IMR-90 (cell line): Measurements from ENCODE around the gene VPS37B. TPM values are rescaled to one million over a fixed set of nuclear protein-coding genes. Genes with fewer than 3 reads are reported as not detected.

Source experiments
- ATAC-seq: fragments of 200-7000 bp; cut with Tn5 transposase; 2 replicates; pipeline ENCODE4 v1.9.1; 2020; ENCODE audit warnings: low read depth, mild to moderate bottlenecking, moderate library complexity
- BruUV-seq: library from RNA; stranded (reverse); fragments of 400-500 nt; replicated peaks from 2 replicates; lab custom pipeline; 2021; lab: Mats Ljungman, UMichigan
- CTCF ChIA-PET: fragments of 300-600 bp; formaldehyde crosslinking; extraction: SDS; loops from one replicate; lab custom pipeline; 2021; ENCODE audit warnings: antibody characterized with exemption; lab: Yijun Ruan, JAX
- POLR2A ChIA-PET: fragments of 300-600 bp; sonication (Branson Sonifier 250); formaldehyde crosslinking; loops from one replicate; lab custom pipeline; 2022; ENCODE audit warnings: antibody characterized with exemption; ENCODE audit not compliant: unreplicated experiment; lab: Charles Lee
- DNase-seq: peaks from one replicate; pipeline ENCODE4 v3.0.0; 2013
- H2AFZ ChIP-seq: replicated peaks from 2 replicates; pipeline ENCODE3; 2013; ENCODE audit warnings: low read length, mild to moderate bottlenecking; ENCODE audit not compliant: poor library complexity
- H2AK5ac ChIP-seq: 2 replicates; pipeline ENCODE4 v1.6.1; 2013; ENCODE audit warnings: low read depth, low read length, inconsistent platforms
- H2AK9ac ChIP-seq: replicated peaks from 2 replicates; pipeline ENCODE3; 2013; ENCODE audit warnings: mild to moderate bottlenecking, low read depth, low read length, moderate library complexity; ENCODE audit not compliant: poor library complexity
- H2BK120ac ChIP-seq: 2 replicates; pipeline ENCODE4 v1.6.1; 2013; ENCODE audit warnings: low read depth, low read length, inconsistent platforms
- H2BK15ac ChIP-seq: 3 replicates; pipeline ENCODE4 v1.6.1; 2013; ENCODE audit warnings: low read depth, low read length, inconsistent platforms
- H2BK20ac ChIP-seq: 2 replicates; pipeline ENCODE4 v1.6.1; 2013; ENCODE audit warnings: low read depth, mild to moderate bottlenecking, inconsistent platforms, low read length, moderate library complexity
- H2BK5ac ChIP-seq: 2 replicates; pipeline ENCODE4 v1.6.1; 2013; ENCODE audit warnings: mild to moderate bottlenecking, low read depth, low read length, inconsistent platforms; ENCODE audit not compliant: poor library complexity, severe bottlenecking
- H3K14ac ChIP-seq: replicated peaks from 2 replicates; pipeline ENCODE4 v1.6.1; 2013; ENCODE audit warnings: low read depth, low read length, inconsistent platforms
- H3K18ac ChIP-seq: 2 replicates; pipeline ENCODE4 v1.6.1; 2013; ENCODE audit warnings: low read depth, low read length, control low read depth
- H3K23ac ChIP-seq: 2 replicates; pipeline ENCODE4 v1.6.1; 2013; ENCODE audit warnings: low read depth, low read length, inconsistent platforms
- H3K27ac ChIP-seq: 2 replicates; pipeline ENCODE4 v1.5.1; 2013; ENCODE audit warnings: mild to moderate bottlenecking, control low read depth, low read length; ENCODE audit not compliant: insufficient read depth
- H3K27me3 ChIP-seq: 2 replicates; pipeline ENCODE4 v1.6.1; 2013; ENCODE audit warnings: low read length; ENCODE audit not compliant: control insufficient read depth, insufficient read depth
- H3K36me3 ChIP-seq: 2 replicates; pipeline ENCODE4 v1.6.1; 2013; ENCODE audit warnings: low read length, mixed read lengths; ENCODE audit not compliant: control insufficient read depth, insufficient read depth
- H3K4ac ChIP-seq: 2 replicates; pipeline ENCODE4 v1.6.1; 2013; ENCODE audit warnings: low read depth, low read length, inconsistent platforms
- H3K4me1 ChIP-seq: 2 replicates; pipeline ENCODE4 v1.6.1; 2013; ENCODE audit warnings: low read length, mixed read lengths; ENCODE audit not compliant: control insufficient read depth, insufficient read depth
- H3K4me2 ChIP-seq: 2 replicates; pipeline ENCODE4 v1.6.1; 2013; ENCODE audit warnings: low read depth, mild to moderate bottlenecking, control low read depth, low read length, moderate library complexity
- H3K4me3 ChIP-seq: 2 replicates; pipeline ENCODE4 v1.5.1; 2013; ENCODE audit warnings: low read depth, mild to moderate bottlenecking, control low read depth, low read length, moderate library complexity; ENCODE audit not compliant: insufficient read depth
- H3K56ac ChIP-seq: 2 replicates; pipeline ENCODE4 v1.6.1; 2013; ENCODE audit warnings: low read length, inconsistent platforms; ENCODE audit not compliant: insufficient read depth; ENCODE audit errors: extremely low read depth
- H3K79me1 ChIP-seq, 2 experiments: 2 replicates each; pipeline ENCODE4 v1.6.1; 2013; ENCODE audit warnings: low read length in 2 of 2, inconsistent platforms in 1 of 2, low read depth in 1 of 2
- H3K9ac ChIP-seq: 2 replicates; pipeline ENCODE4 v1.6.1; 2013; ENCODE audit warnings: low read depth, low read length, control low read depth
- H3K9me1 ChIP-seq: 2 replicates; pipeline ENCODE4 v1.6.1; 2013; ENCODE audit warnings: low read length, inconsistent platforms; ENCODE audit not compliant: insufficient read depth
- H3K9me3 ChIP-seq: 2 replicates; pipeline ENCODE4 v1.6.1; 2013; ENCODE audit warnings: low read length; ENCODE audit not compliant: control insufficient read depth, insufficient read depth
- H4K20me1 ChIP-seq: 2 replicates; pipeline ENCODE4 v1.6.1; 2013; ENCODE audit warnings: low read length, inconsistent platforms; ENCODE audit not compliant: insufficient read depth
- H4K5ac ChIP-seq: 2 replicates; pipeline ENCODE4 v1.6.1; 2013; ENCODE audit warnings: mild to moderate bottlenecking, low read depth, low read length, control low read depth
- H4K8ac ChIP-seq, 2 experiments: 2 replicates each; pipeline ENCODE4 v1.6.1; 2013; ENCODE audit warnings: low read depth in 2 of 2, low read length in 2 of 2, control low read depth in 1 of 2, inconsistent platforms in 1 of 2
- H4K91ac ChIP-seq: 2 replicates; pipeline ENCODE4 v1.6.1; 2013; ENCODE audit warnings: low read depth, low read length, inconsistent platforms; ENCODE audit not compliant: insufficient read depth
- BHLHE40 ChIP-seq: fragments of 150-350 bp; IDR thresholded peaks from 2 replicates; pipeline ENCODE4 v1.6.1; 2016; ENCODE audit warnings: mild to moderate bottlenecking, low read depth, low read length
- CEBPB ChIP-seq: IDR thresholded peaks from 2 replicates; pipeline ENCODE4 v1.6.1; 2012; ENCODE audit warnings: low read depth, low read length, improper control_type of control experiment
- CHD1 ChIP-seq: IDR thresholded peaks from 2 replicates; pipeline ENCODE4 v1.6.1; 2012; ENCODE audit warnings: low read depth, low read length, improper control_type of control experiment
- FOS ChIP-seq: fragments of 150-350 bp; IDR thresholded peaks from 2 replicates; pipeline ENCODE4 v1.6.1; 2016; ENCODE audit warnings: low read depth, low read length
- MAFK ChIP-seq: IDR thresholded peaks from 2 replicates; pipeline ENCODE4 v1.6.1; 2012; ENCODE audit warnings: low read depth, low read length, improper control_type of control experiment
- MAZ ChIP-seq: IDR thresholded peaks from 2 replicates; pipeline ENCODE4 v1.6.1; 2012; ENCODE audit warnings: low read depth, mild to moderate bottlenecking, low read length, improper control_type of control experiment, moderate library complexity, borderline replicate concordance
- MXI1 ChIP-seq: IDR thresholded peaks from 2 replicates; pipeline ENCODE4 v1.6.1; 2012; ENCODE audit warnings: low read depth, mild to moderate bottlenecking, low read length, moderate library complexity, borderline replicate concordance
- NFE2L2 ChIP-seq: fragments of 150-350 bp; IDR thresholded peaks from 2 replicates; pipeline ENCODE4 v1.6.1; 2016; ENCODE audit warnings: low read depth, mild to moderate bottlenecking, low read length
- POLR2A ChIP-seq: IDR thresholded peaks from 2 replicates; pipeline ENCODE4 v1.6.1; 2012; ENCODE audit warnings: mild to moderate bottlenecking, low read depth, low read length
- RAD21 ChIP-seq: IDR thresholded peaks from 2 replicates; pipeline ENCODE4 v1.6.1; 2012; ENCODE audit warnings: low read length, improper control_type of control experiment
- RCOR1 ChIP-seq: IDR thresholded peaks from 2 replicates; pipeline ENCODE4 v1.6.1; 2012; ENCODE audit warnings: mild to moderate bottlenecking, low read length, improper control_type of control experiment; ENCODE audit not compliant: insufficient replicate concordance
- RFX5 ChIP-seq: IDR thresholded peaks from 2 replicates; pipeline ENCODE4 v1.8.0; 2012; ENCODE audit warnings: low read depth, mild to moderate bottlenecking, low read length, moderate library complexity
- SMC3 ChIP-seq: fragments of 150-350 bp; IDR thresholded peaks from 2 replicates; pipeline ENCODE4 v1.6.1; 2016; ENCODE audit warnings: low read depth, mild to moderate bottlenecking, antibody characterized with exemption, low read length, moderate library complexity
- WGBS, 2 experiments: methylation state at CpG; one replicate each; pipeline versions ENCODE4 v1.1.5 to v1.1.7; 2013; ENCODE audit warnings: missing lambda C conversion rate in 2 of 2; ENCODE audit not compliant: insufficient read length in 1 of 2; ENCODE audit errors: extremely low coverage in 2 of 2; 5-methylcytosine and 5-hydroxymethylcytosine counted together
- dilution Hi-C: fragments of 300-500 bp; cut with HindIII; formaldehyde crosslinking; loops from one replicate; pipeline ENCODE4 v1.14.3; 2018; ENCODE audit warnings: low sequenced_read_pairs; ENCODE audit not compliant: unreplicated experiment
- in situ Hi-C: fragments of 300-500 bp; cut with MboI; formaldehyde crosslinking; loops from 3 replicates; pipeline ENCODE4 v1.14.3; 2019; ENCODE audit warnings: low sequenced_read_pairs, inconsistent platforms, mixed read lengths
- intact Hi-C: fragments of 100-400 bp; cut with micrococcal nuclease; formaldehyde crosslinking; loops from 2 replicates; pipeline ENCODE4 v1.10.0; 2022
- polyA plus RNA-seq, 3 experiments: library from polyadenylated mRNA; depleted of rRNA; stranded (reverse); fragments of >200 nt; gene quantifications; 2 replicates each; pipeline ENCODE4 v1.2.3, GENCODE V29; 2012; ENCODE audit warnings: low replicate concordance in 1 of 3
- total RNA-seq: library from RNA; depleted of rRNA; stranded (reverse); fragments of >200 nt; gene quantifications from 2 replicates; pipeline ENCODE4 v1.2.3, GENCODE V29; 2012
- TF ChIP-seq, protein P1 (sequence below): fragments of 150-350 bp; IDR thresholded peaks from 2 replicates; pipeline ENCODE4 v1.6.1; 2017; ENCODE audit warnings: mild to moderate bottlenecking, antibody characterized with exemption, low read length, low read depth
- TF ChIP-seq, protein P2 (sequence below): fragments of 150-350 bp; IDR thresholded peaks from 2 replicates; pipeline ENCODE4 v1.6.1; 2016; ENCODE audit warnings: low read depth, mild to moderate bottlenecking, low read length, moderate library complexity, borderline replicate concordance

The VPS37B gene
- total and polyA plus RNA-seq, 2 of the 4 experiments (the other 2 are of a cell fraction) = 8.6 to 25.7 TPM

DNA sequence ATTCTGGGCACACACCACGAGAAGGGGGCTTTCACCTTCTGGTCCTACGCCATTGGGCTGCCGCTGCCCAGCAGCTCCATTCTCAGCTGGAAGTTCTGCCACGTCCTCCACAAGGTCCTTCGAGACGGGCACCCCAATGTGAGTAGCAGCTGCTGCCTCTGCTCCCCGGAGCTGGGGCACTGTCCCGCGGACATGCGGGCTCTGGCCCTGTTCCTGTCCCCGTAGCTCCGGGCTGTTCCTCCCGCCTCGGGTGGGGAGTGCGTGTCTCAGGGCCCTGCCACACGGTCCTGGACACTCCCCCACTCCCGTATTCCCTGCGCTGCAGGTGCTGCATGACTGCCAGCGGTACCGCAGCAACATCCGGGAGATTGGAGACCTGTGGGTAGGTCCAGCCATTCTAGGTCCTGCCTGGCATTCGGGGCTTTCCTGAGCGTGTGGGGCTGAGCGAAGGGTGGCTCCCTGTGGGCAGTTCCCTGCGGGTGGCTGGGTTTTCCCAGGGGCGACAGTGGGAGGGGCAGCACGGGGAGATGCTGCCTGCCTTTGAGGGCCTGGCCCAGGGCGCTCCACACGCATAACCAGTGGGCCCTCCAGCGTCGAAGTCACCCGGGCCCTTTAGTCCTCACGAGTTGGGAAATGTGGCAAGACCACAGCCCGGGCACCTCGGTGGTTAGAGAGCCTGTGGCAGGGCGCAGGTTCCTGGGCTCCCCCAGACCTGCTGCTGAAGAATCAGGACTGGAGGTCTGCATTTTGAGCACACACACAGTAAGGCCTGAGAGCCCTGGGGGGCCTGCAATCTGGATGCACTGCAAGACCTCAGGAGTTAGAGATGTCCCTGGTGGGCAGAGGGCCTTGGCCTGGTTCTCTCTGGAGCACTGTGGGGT is 47.2 kb downstream of the VPS37B start:
- no peak overlapping the region for H2BK20ac ChIP-seq
- BruUV-seq = no TSS peak
- H4K5ac ChIP-seq = no peak overlapping the region
- H3K14ac ChIP-seq = no peak overlapping the region
- H2AFZ ChIP-seq = peak overlapping the region; percentile 21
- H3K4ac ChIP-seq = no peak overlapping the region
- H2BK5ac ChIP-seq = no peak overlapping the region
- ATAC-seq = no peak
- no peak overlapping the region for H3K4me3 ChIP-seq
- 88% methylated on average over 23 of the region's 36 CpGs; no CpG with 5 or more reads in 1 of the 2 experiments for WGBS, 2 experiments
- no peaks in the 10 kb centered on the region for H4K20me1 ChIP-seq
- dilution Hi-C loops (no loop called here), intact Hi-C loops (no loop called here), in situ Hi-C loops (no loop called here)
- H3K9me1 ChIP-seq = peaks cover 13% of the 10 kb centered on the region
- H2BK120ac ChIP-seq = no peak overlapping the region
- no peak overlapping the region for H3K27ac ChIP-seq
- no peak overlapping the region for H3K18ac ChIP-seq
- no peak overlapping the region for H3K56ac ChIP-seq
- H2AK9ac ChIP-seq = peak overlapping the region; percentile 55
- DNase-seq = no peak
- no peak overlapping the region for H4K91ac ChIP-seq
- H3K36me3 ChIP-seq = no peaks in the 10 kb centered on the region
- H3K79me1 ChIP-seq = peaks cover 0 to 7% of the 10 kb centered on the region in 2 experiments; a peak in 3 of 4 replicates
- H3K4me1 ChIP-seq = peaks cover 13% of the 10 kb centered on the region
- H2BK15ac ChIP-seq = no peak overlapping the region
- ChIA-PET CTCF (no interaction called here), POLR2A (no interaction called here)
- no peak overlapping the region for H4K8ac ChIP-seq
- no peak overlapping the region for H3K9ac ChIP-seq
- H3K27me3 ChIP-seq = no peaks in the 10 kb centered on the region
- H3K9me3 ChIP-seq = no peaks in the 10 kb centered on the region
- no peak overlapping the region for H2AK5ac ChIP-seq
- no peak overlapping the region for H3K23ac ChIP-seq
- H3K4me2 ChIP-seq = no peak overlapping the region
- TF ChIP-seq, protein P1, sequence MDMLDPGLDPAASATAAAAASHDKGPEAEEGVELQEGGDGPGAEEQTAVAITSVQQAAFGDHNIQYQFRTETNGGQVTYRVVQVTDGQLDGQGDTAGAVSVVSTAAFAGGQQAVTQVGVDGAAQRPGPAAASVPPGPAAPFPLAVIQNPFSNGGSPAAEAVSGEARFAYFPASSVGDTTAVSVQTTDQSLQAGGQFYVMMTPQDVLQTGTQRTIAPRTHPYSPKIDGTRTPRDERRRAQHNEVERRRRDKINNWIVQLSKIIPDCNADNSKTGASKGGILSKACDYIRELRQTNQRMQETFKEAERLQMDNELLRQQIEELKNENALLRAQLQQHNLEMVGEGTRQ = no peak
- TF ChIP-seq NFE2L2 (no peak), RFX5 (no peak), RCOR1 (no peak), CEBPB (no peak), POLR2A (no peak), MAZ (no peak), CHD1 (no peak), RAD21 (no peak), FOS (no peak), MAFK (no peak), SMC3 (no peak), BHLHE40 (no peak), MXI1 (no peak)
- TF ChIP-seq, protein P2, sequence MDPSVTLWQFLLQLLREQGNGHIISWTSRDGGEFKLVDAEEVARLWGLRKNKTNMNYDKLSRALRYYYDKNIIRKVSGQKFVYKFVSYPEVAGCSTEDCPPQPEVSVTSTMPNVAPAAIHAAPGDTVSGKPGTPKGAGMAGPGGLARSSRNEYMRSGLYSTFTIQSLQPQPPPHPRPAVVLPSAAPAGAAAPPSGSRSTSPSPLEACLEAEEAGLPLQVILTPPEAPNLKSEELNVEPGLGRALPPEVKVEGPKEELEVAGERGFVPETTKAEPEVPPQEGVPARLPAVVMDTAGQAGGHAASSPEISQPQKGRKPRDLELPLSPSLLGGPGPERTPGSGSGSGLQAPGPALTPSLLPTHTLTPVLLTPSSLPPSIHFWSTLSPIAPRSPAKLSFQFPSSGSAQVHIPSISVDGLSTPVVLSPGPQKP = no peak
